CD4-positive, alpha-beta T cell treated with Interleukin-21 for 1 hour (primary cell): ENCODE measurements around the gene CXCR3.
"Not testable (repeated sequence)": the region's sequence is repeated elsewhere in the genome, so short reads cannot be mapped to it uniquely, and the experiment has no call there.

Source experiments
- DNase-seq: peaks from one replicate; pipeline ENCODE4 v3.0.0-alpha.2; 2020

The CXCR3 gene

GRCh38 chrX:71607488-71607887, 10.8 kb downstream of the CXCR3 start:
- DNase-seq = no peak

GRCh38 chrX:71606536-71607216, 11.6 kb downstream of the CXCR3 start:
- DNase-seq = peak; percentile 54

- no peak for DNase-seq
Observed at GRCh38 chrX:71604796-71605568, 13.3 kb downstream of the CXCR3 start.

GRCh38 chrX:71604141-71604540, 14.2 kb downstream of the CXCR3 start:
- no peak for DNase-seq

GRCh38 chrX:71603618-71604017, 14.7 kb downstream of the CXCR3 start:
- no peak for DNase-seq

- DNase-seq = no peak
Observed at GRCh38 chrX:71599965-71600364, 18.3 kb downstream of the CXCR3 start.

- not testable (repeated sequence) for DNase-seq
Observed at GRCh38 chrX:71593210-71593609, 25.1 kb downstream of the CXCR3 start.

GRCh38 chrX:71586929-71587328, 31.4 kb downstream of the CXCR3 start:
- no peak for DNase-seq

GRCh38 chrX:71581210-71581609, 37.1 kb downstream of the CXCR3 start:
- no peak for DNase-seq

- DNase-seq = no peak
Observed at GRCh38 chrX:71579990-71580380, 38.3 kb downstream of the CXCR3 start.

GRCh38 chrX:71579136-71579989, 38.9 kb downstream of the CXCR3 start:
- no peak for DNase-seq

- DNase-seq = no peak
Observed at GRCh38 chrX:71578253-71579135, 39.8 kb downstream of the CXCR3 start, which contains the start of gene GCNA. TSS of gene GCNA (plus strand) at chrX:71578437. CDS start at chrX:71580822, 2,385 bp downstream.

- DNase-seq = no peak
Observed at GRCh38 chrX:71577682-71578081, 40.6 kb downstream of the CXCR3 start.

- DNase-seq = no peak
Observed at GRCh38 chrX:71573590-71573989, 44.7 kb downstream of the CXCR3 start.

- not testable (repeated sequence) for DNase-seq
Observed at GRCh38 chrX:71571390-71571789, 46.9 kb downstream of the CXCR3 start.
